LoVo (cell line): ENCODE data around the gene H6PD.

Experiments
- DNase-seq: peaks from one replicate; pipeline ENCODE4 v3.0.0-alpha.2; 2016; ENCODE audit warnings: low spot score

The H6PD gene

GRCh38 chr1:9297831-9298230, 63.3 kb downstream of the H6PD start:
- DNase-seq, result no peak

GRCh38 chr1:9298282-9298681, 63.7 kb downstream of the H6PD start:
- DNase-seq, result no peak

- DNase-seq, result peak; percentile 92
Measured at GRCh38 chr1:9299571-9300541, 65.3 kb downstream of the H6PD start.

- DNase-seq, result no peak
Measured at GRCh38 chr1:9300573-9300972, 66.0 kb downstream of the H6PD start.

- DNase-seq, result peak; percentile 73
Measured at GRCh38 chr1:9302745-9303524, 68.4 kb downstream of the H6PD start.

GRCh38 chr1:9303916-9304315, 69.3 kb downstream of the H6PD start:
- DNase-seq, result no peak

GRCh38 chr1:9305216-9305615, 70.6 kb downstream of the H6PD start:
- DNase-seq, result no peak

- DNase-seq, result no peak
Measured at GRCh38 chr1:9306006-9306405, 71.4 kb downstream of the H6PD start.

GRCh38 chr1:9307303-9307702, 72.7 kb downstream of the H6PD start:
- DNase-seq, result no peak

GRCh38 chr1:9308236-9308785, 73.7 kb downstream of the H6PD start:
- DNase-seq, result no peak

GRCh38 chr1:9309080-9309479, 74.5 kb downstream of the H6PD start:
- DNase-seq, result no peak

- no peak for DNase-seq
Measured at GRCh38 chr1:9309991-9310390, 75.4 kb downstream of the H6PD start.

- no peak for DNase-seq
Measured at GRCh38 chr1:9311029-9311428, 76.5 kb downstream of the H6PD start.

- no peak for DNase-seq
Measured at GRCh38 chr1:9311479-9311878, 76.9 kb downstream of the H6PD start.

GRCh38 chr1:9312168-9312720, 77.7 kb downstream of the H6PD start:
- no peak for DNase-seq

- DNase-seq, result no peak
Measured at GRCh38 chr1:9313576-9313975, 79.0 kb downstream of the H6PD start.

- no peak for DNase-seq
Measured at GRCh38 chr1:9314111-9314510, 79.5 kb downstream of the H6PD start.

GRCh38 chr1:9314711-9315379, 80.3 kb downstream of the H6PD start:
- DNase-seq, result no peak

- DNase-seq, result no peak
Measured at GRCh38 chr1:9315411-9316079, 81.0 kb downstream of the H6PD start.

GRCh38 chr1:9316080-9316444, 81.5 kb downstream of the H6PD start:
- no peak for DNase-seq

- no peak for DNase-seq
Measured at GRCh38 chr1:9316512-9316911, 81.9 kb downstream of the H6PD start.
